ENCODE data around the gene GSTM3.
"Not testable (repeated sequence)": the region's sequence is repeated elsewhere in the genome, so short reads cannot be mapped to it uniquely, and the experiment has no call there.

GSTM3 gene

GRCh38 chr1:109775398-109775797 lies 34.6 kb upstream of the GSTM3 start:
- no peak for DNase-seq (ENCODE audit: low spot score)

- DNase-seq (ENCODE audit: low spot score): no peak
These were observed 33.2 kb upstream of the GSTM3 start for GRCh38 chr1:109773900-109774485.

DNA sequence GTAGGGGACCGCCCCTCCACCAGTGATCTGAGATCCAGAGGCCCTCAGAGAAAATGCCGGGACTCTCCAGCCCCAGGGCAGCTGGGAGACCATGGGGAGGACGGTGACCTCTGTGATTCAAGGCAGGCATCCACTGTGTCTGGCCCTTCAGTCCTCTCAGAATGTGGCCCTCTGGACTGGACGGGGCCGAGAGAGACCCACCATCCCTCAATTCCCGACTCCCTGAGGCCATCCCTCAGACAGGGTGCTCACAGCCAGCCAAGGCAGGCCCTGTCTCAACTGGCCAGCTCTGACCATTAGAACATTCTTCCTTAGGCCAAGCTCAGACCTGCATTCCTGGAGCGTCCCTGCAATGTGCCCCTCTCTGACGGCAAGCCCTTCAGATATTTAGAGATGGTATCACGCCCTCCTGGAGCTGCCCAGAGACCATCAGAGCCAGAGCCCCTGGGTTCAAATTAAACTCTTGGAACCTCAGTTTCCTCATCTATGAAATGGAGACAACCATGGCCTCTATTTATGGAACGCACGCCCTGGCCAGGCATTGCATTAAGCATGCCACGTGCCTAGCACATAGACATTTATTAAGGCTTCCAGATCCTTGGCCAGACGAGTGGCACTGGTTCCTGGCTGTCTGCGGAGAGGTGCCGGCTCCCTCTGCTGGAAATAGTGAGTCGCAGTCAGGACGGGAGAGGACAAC lies 32.5 kb upstream of the GSTM3 start:
- peak; percentile 83 for DNase-seq (ENCODE audit: low spot score)

DNA sequence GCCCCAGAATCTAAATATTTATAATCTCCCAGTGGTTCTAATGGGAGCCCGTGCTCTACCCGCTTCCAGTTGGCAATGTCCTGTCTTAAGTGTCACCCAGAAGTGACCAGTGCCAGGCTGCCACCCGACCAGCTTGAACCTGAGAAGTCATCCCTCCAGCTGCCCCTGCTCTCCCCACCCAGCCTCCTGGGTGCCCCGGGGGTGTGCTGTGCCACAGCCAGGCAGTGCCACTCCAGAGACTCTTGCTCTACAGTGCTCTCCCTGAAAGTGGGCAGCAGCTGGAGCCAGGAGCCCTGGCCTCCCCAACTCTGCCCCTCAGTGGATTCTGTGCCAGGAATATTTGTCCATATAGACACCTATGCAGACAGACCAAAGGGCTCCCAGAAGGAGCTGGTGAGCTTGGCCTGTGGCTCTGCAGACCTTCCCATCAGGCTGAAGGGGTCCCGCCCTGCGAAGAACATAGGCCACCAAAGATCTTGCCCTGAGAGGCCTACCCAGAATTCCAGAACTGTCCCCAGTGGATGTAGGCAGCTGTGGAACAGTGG lies 31.9 kb upstream of the GSTM3 start:
- no peak for DNase-seq (ENCODE audit: low spot score)

- DNase-seq (ENCODE audit: low spot score): no peak
These were observed 31.1 kb upstream of the GSTM3 start for GRCh38 chr1:109771712-109772657.

GRCh38 chr1:109770331-109771095 lies 29.7 kb upstream of the GSTM3 start:
- DNase-seq (ENCODE audit: low spot score): peak; percentile 81

- no peak for DNase-seq (ENCODE audit: low spot score)
These were observed 28.7 kb upstream of the GSTM3 start for GRCh38 chr1:109769330-109770078.

DNA sequence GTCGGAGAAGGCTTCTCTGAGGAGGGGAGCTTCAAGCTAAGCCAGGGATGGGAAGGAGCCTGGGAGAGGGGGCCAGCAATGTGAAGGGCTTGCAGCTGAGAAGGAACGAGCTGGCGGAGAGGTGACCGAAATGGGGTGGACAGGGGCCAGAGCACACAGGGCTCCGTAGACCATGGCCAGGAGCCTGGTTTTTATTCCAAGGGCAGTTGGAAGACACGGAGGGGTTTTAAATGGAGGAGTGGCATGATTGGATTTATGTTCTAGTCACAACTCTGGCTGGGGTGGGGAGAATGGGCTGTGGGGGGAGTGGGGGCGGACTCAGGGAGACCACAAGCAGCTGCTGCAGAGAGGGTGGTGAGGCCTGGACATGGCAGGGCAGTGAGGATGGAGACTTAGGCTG lies 28.0 kb upstream of the GSTM3 start:
- DNase-seq (ENCODE audit: low spot score): no peak

DNA sequence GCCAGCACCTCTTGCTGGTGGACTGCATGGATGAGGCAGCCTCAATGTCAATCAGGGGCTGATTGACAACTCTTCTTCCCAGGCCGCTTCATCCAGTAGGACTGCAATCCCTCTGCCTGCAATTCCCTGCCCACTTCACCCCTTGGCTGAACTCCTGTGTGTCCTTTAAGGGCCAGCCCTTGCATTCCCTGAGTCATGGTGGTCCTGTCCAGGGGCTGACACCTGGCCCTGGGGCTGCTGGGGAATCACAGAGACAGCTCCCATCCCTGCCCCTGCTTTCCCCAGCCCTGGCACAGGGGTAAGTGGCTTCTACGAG lies 27.5 kb upstream of the GSTM3 start:
- no peak for DNase-seq (ENCODE audit: low spot score)

- DNase-seq (ENCODE audit: low spot score): no peak
These were observed 26.9 kb upstream of the GSTM3 start for GRCh38 chr1:109767637-109768334.

DNA sequence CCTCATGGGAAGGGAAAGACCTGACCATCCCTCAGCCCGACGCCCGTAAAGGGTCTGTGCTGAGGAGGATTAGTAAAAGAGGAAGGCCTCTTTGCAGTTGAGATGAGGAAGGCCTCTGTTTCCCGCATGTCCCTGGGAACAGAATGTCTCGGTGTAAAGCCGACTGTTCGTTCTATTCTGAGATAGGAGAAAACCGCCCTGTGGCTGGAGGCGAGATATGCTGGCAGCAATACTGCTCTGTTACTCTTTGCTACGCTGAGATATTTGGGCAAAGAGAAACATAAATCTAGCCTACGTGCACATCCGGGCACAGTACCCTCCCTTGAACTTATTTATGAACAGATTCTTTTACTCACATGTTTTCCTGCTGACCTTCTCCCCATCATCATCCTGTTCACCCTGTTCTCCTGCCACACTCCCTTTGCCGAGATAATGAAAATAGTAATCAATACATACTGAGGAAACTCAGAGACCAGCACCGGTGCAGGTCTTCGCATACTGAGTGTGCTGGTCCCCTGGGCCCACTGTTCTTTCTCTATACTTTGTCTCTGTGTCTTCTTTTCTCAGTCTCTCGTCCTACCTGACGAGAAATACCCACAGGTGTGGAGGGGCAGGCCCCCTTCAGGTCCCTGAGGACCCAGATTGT lies 26.3 kb upstream of the GSTM3 start:
- DNase-seq (ENCODE audit: low spot score): not testable (repeated sequence)

DNA sequence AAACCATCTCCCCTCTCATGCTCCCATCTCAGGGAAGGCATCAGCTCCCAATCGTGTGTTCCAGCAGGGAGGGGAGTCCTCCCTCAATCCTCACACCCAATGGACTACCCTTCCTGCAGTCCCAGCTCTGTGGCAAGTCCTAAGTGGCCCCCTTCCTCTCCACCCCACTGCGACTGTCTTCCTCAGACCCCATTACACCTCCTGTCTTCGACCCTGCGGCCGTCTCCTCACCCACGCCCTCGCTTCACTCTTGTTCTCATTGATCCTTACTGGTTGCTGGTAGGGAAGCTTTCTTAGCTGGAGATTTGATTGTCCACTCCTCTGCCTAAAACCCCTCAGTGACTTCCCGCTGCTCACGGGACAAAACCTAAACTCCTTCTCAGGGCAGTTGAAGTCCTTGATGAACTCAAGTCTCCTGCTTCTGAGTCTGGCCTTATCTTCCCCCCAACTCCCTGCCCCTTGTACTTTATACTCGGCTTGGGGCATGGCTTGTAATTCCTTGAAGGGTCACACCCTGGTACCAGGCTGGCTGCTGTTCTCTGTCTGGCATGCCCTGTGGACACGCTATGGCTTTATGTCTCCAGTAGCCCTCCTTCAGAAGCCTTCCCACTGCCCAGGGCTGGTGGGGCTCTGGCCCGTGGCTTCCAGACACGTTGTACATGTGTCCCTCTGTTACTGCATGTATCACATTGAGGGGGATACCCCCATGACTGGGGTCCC lies 25.2 kb upstream of the GSTM3 start:
- DNase-seq (ENCODE audit: low spot score): no peak

GRCh38 chr1:109765483-109765815 lies 24.6 kb upstream of the GSTM3 start:
- no peak for DNase-seq (ENCODE audit: low spot score)

GRCh38 chr1:109764561-109765482 lies 24.0 kb upstream of the GSTM3 start:
- no peak for DNase-seq (ENCODE audit: low spot score)

DNA sequence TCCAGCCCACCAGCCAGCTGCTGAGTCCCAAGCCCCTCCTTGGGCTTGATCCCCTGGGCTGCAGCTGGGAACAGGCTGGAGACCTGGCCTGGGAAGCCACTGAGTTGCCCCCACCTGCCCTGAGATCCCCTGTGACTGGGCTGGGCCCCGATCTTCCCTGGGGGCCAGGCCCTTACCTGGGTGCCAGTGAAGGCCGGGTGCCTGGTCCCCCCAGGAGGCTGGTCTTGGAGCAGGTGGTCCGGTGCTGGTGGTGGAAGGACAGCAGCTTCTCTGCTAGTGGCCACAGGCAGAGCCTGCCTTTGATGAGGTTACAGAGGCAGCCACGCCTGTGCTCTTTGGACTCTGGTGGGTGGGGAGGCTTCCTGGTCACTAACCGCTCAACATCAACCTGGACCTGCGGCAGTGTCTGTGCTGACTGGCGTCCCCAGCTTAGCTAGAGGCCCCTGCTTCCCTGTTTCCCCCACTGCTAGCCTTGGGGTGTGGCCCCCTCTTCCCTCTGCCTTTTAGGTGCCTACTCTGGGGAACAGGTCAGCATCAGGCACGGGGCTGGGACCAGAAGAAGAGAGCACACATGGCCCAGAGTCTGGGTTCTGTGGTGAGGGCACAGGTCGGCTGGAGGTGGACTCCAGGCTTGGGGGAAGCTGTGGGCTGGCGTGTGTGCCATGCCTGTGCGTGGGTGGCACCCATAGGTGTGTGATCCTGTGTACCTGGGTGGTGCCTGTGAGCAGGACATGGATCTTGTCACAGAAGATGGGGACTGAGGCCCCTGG lies 23.0 kb upstream of the GSTM3 start, which contains the start of gene EPS8L3:
TSS of gene EPS8L3 (minus strand) at position 278 of the 770 bp plus-strand sequence. CDS start 2,174 bp downstream, outside the sequence.
- DNase-seq (ENCODE audit: low spot score): no peak

DNA sequence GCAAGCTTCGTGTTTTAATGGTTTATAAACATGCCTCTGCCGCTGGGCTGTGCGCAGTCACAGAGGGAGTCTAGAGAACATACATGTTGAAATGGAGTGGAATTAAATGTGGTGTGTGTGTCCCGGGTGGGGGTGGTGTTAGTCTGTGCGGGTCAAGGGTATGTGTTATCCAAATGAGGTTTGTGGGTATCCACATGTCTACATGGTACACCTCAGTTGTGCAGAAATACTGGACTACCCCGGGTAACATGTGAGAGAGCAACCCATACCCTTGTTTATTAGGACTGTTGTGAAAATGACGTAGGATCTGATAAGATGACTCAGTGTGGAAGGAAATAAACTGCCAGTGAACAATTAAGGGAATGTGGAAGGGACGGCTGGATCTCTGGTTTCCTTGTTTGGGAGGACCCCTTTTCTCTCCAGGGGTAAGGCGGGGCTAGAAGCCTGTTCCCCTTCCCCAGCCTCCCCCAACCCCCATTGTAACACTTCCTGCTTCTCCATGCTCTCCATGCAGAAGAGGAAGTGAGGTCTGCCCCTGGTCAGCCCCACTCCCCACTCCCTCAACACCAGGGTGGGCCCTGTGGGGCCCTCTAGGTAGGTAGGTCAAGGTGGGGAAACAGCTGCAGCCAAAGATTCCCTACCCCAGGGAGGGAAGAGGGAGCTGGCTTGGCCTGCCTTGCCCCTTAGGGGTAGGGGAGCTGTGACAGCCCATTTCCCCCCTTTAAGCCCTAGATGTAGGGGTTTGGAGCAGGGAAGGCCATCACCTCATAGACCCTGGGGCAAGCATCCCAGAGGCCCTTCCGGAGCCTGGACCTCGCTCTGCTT lies 22.2 kb upstream of the GSTM3 start:
- DNase-seq (ENCODE audit: low spot score): no peak
